Naive thymus-derived CD4-positive, alpha-beta T cell (primary cell): Measurements from ENCODE around the gene UNC13A. TPM values are rescaled to one million over a fixed set of nuclear protein-coding genes. Genes with fewer than 3 reads are reported as not detected.
A peak's percentile ranks its signal among the peaks of the same experiment; 100 is the strongest.
"Not testable (repeated sequence)": the region's sequence is repeated elsewhere in the genome, so short reads cannot be mapped to it uniquely, and the experiment has no call there.

Source experiments
- ATAC-seq: fragments of 150-1000 bp; cut with Tn5 transposase; 2 replicates; pipeline ENCODE4 v1.10.0; 2021; ENCODE audit warnings: mild to moderate bottlenecking, moderate library complexity
- CTCF ChIA-PET: fragments of 350-600 bp; sonication (Branson Sonifier 250); formaldehyde crosslinking; loops from one replicate; lab custom pipeline; 2021; ENCODE audit warnings: antibody characterized with exemption; lab: Charles Lee
- POLR2A ChIA-PET: fragments of 350-600 bp; sonication (Branson Sonifier 250); formaldehyde crosslinking; loops from one replicate; lab custom pipeline; 2021; ENCODE audit warnings: antibody characterized with exemption, inconsistent platforms; lab: Charles Lee
- DNase-seq, 9 donors: peaks; one replicate each; pipeline versions ENCODE4 v3.0.0 to v3.0.0-alpha.2; 2020 to 2022; ENCODE audit warnings: mixed read lengths in 1 of 9
- H3K27ac ChIP-seq: one replicate; pipeline ENCODE4 v1.7.0; 2013; ENCODE audit warnings: mild to moderate bottlenecking, low read depth, low read length, moderate library complexity
- H3K27me3 ChIP-seq, 2 donors: one replicate each; pipeline ENCODE4 v1.7.0; 2013; ENCODE audit warnings: low read length in 2 of 2, mild to moderate bottlenecking in 2 of 2, moderate library complexity in 2 of 2; ENCODE audit not compliant: control insufficient read depth in 2 of 2, insufficient read depth in 2 of 2
- H3K36me3 ChIP-seq, 3 experiments: 1 replicate in 2 of 3; 2 replicates in 1 of 3; pipeline ENCODE4 v1.7.0; 2013; ENCODE audit warnings: low read length in 3 of 3, mild to moderate bottlenecking in 3 of 3, moderate library complexity in 1 of 3; ENCODE audit not compliant: insufficient read depth in 3 of 3, control insufficient read depth in 2 of 3
- H3K4me1 ChIP-seq, 2 donors: one replicate each; pipeline ENCODE4 v1.7.0; 2013; ENCODE audit warnings: low read length in 2 of 2, mild to moderate bottlenecking in 2 of 2, moderate library complexity in 1 of 2; ENCODE audit not compliant: control insufficient read depth in 2 of 2, insufficient read depth in 2 of 2
- H3K4me3 ChIP-seq: 2 replicates; pipeline ENCODE4 v1.7.0; 2013; ENCODE audit warnings: mild to moderate bottlenecking, low read length
- H3K9me3 ChIP-seq, 3 experiments: 1 replicate in 2 of 3; 2 replicates in 1 of 3; pipeline ENCODE4 v1.7.0; 2013; ENCODE audit warnings: low read length in 3 of 3; ENCODE audit not compliant: control insufficient read depth in 2 of 3
- H3K27ac Mint-ChIP-seq, 9 donors: one replicate each; pipeline ENCODE4 v1.8.0; 2020 to 2022; ENCODE audit warnings: mixed read lengths in 9 of 9, mild to moderate bottlenecking in 8 of 9, moderate library complexity in 5 of 9, inconsistent platforms in 2 of 9
- H3K27me3 Mint-ChIP-seq, 5 donors: one replicate each; pipeline ENCODE4 v1.8.0; 2021 to 2022; ENCODE audit warnings: mixed read lengths in 5 of 5, mild to moderate bottlenecking in 1 of 5
- H3K36me3 Mint-ChIP-seq, 5 donors: one replicate each; pipeline ENCODE4 v1.8.0; 2020 to 2022; ENCODE audit warnings: mixed read lengths in 5 of 5, mild to moderate bottlenecking in 3 of 5, inconsistent platforms in 1 of 5
- H3K4me1 Mint-ChIP-seq, 7 donors: one replicate each; pipeline ENCODE4 v1.8.0; 2020 to 2022; ENCODE audit warnings: mixed read lengths in 7 of 7, mild to moderate bottlenecking in 3 of 7, inconsistent platforms in 1 of 7
- H3K4me3 Mint-ChIP-seq, 10 donors: one replicate each; pipeline ENCODE4 v1.8.0; 2020 to 2022; ENCODE audit warnings: mild to moderate bottlenecking in 10 of 10, mixed read lengths in 10 of 10, moderate library complexity in 6 of 10, inconsistent platforms in 2 of 10
- H3K9me3 Mint-ChIP-seq, 11 donors: one replicate each; pipeline ENCODE4 v1.8.0; 2020 to 2022; ENCODE audit warnings: mixed read lengths in 11 of 11, mild to moderate bottlenecking in 4 of 11, inconsistent platforms in 1 of 11, moderate library complexity in 1 of 11
- intact Hi-C, 2 donors: fragments of 100-400 bp; cut with micrococcal nuclease; formaldehyde crosslinking; loops; one replicate each; pipeline ENCODE4 v1.15.1; 2023
- polyA plus RNA-seq, 2 donors: library from polyadenylated mRNA; unstranded; fragments of 300-500 nt; fragmentation: Illumina TruSeq; gene quantifications; one replicate each; pipeline ENCODE4 v1.2.3, GENCODE V29; 2021
- total RNA-seq, 6 experiments: library from RNA in 5 of 6; stranded (reverse) in 5 of 6; gene quantifications; 1 replicate in 5 of 6; 2 replicates in 1 of 6; pipeline ENCODE4 v1.2.3 and lab custom pipeline; 2021 to 2026

UNC13A gene
- total and polyA plus RNA-seq, 7 experiments from 2014 or later: 0.02 to 0.30 (median 0.04) TPM; not detected in 1

GRCh38 chr19:17575871-17576757 lies 112.0 kb downstream of the UNC13A start:
- Histone ChIP-seq H3K36me3 (peaks cover 0 to 75% (median 5%) of the 10 kb centered on the region in 3 experiments), H3K4me1 (no peaks in the 10 kb centered on the region), H3K9me3 (no peaks in the 10 kb centered on the region), H3K27me3 (no peaks in the 10 kb centered on the region), H3K27ac (no peak overlapping the region), H3K4me3 (no peak overlapping the region)
- H3K4me3 Mint-ChIP-seq: no peak overlapping the region
- H3K27me3 Mint-ChIP-seq: no peaks in the 10 kb centered on the region
- no peak overlapping the region for H3K27ac Mint-ChIP-seq
- ATAC-seq (no peak), DNase-seq (no peak)
- H3K4me1 Mint-ChIP-seq: peaks cover 0 to 11% (median 3%) of the 10 kb centered on the region in 7 donors
- POLR2A ChIA-PET: no interaction called here
- peaks cover 5 to 34% (median 9%) of the 10 kb centered on the region in 5 donors for H3K36me3 Mint-ChIP-seq
- H3K9me3 Mint-ChIP-seq: no peaks in the 10 kb centered on the region
- CTCF ChIA-PET: interaction anchor here (0.9 to 1.8 kb wide), 3 partner anchors 17 to 110 kb away, joined by 3 to 10 read pairs (median 3); no protein-coding TSS in a partner anchor
- intact Hi-C loops: no loop called here

GRCh38 chr19:17572638-17573037 lies 115.5 kb downstream of the UNC13A start:
- intact Hi-C loops: loop anchor here in 1 of 2 donors (5.0 kb wide), 1 partner anchor 60 kb away; the partner anchor contains the start of gene PGLS

GRCh38 chr19:17570791-17571190 lies 117.4 kb downstream of the UNC13A start:
- intact Hi-C loops: loop anchor here in 1 of 2 donors (5.0 kb wide), 1 partner anchor 58 kb away; the partner anchor contains the start of gene PGLS
- Mint-ChIP-seq H3K4me1 (peaks cover 0 to 3% (median 3%) of the 10 kb centered on the region in 7 donors), H3K36me3 (peaks cover 4 to 25% (median 12%) of the 10 kb centered on the region in 5 donors), H3K4me3 (no peak overlapping the region), H3K27me3 (no peaks in the 10 kb centered on the region), H3K9me3 (no peaks in the 10 kb centered on the region), H3K27ac (no peak overlapping the region)
- Histone ChIP-seq H3K4me1 (no peaks in the 10 kb centered on the region), H3K36me3 (peaks cover 0 to 69% (median 11%) of the 10 kb centered on the region in 3 experiments), H3K27me3 (no peaks in the 10 kb centered on the region), H3K27ac (no peak overlapping the region), H3K9me3 (no peaks in the 10 kb centered on the region), H3K4me3 (no peak overlapping the region)
- no peak for DNase-seq
- ChIA-PET POLR2A (interaction anchor here (0.6 kb wide), 1 partner anchor 178 kb away, joined by 3 read pairs; no protein-coding TSS in a partner anchor), CTCF (interaction anchor here (0.7 to 1.0 kb wide), 2 partner anchors 14 to 114 kb away, joined by 3 read pairs; no protein-coding TSS in a partner anchor)
- ATAC-seq: no peak

More at GRCh38 chr19:17572638-17573037, 115.5 kb downstream of the UNC13A start:
- Mint-ChIP-seq H3K4me1 (peaks cover 0 to 3% (median 3%) of the 10 kb centered on the region in 7 donors), H3K27me3 (no peaks in the 10 kb centered on the region), H3K36me3 (peaks cover 4 to 28% (median 14%) of the 10 kb centered on the region in 5 donors), H3K27ac (peak overlapping the region in 2 of 9 donors; percentile 18 to 21), H3K9me3 (no peaks in the 10 kb centered on the region), H3K4me3 (no peak overlapping the region)
- Histone ChIP-seq H3K4me1 (no peaks in the 10 kb centered on the region), H3K4me3 (no peak overlapping the region), H3K27ac (no peak overlapping the region), H3K9me3 (no peaks in the 10 kb centered on the region), H3K27me3 (no peaks in the 10 kb centered on the region), H3K36me3 (peaks cover 0 to 67% (median 11%) of the 10 kb centered on the region in 3 experiments)
- DNase-seq: no peak
- POLR2A ChIA-PET: no interaction called here
- CTCF ChIA-PET: interaction anchor here (0.7 to 1.2 kb wide), 4 partner anchors 10 to 183 kb away, joined by 3 to 4 read pairs (median 4); no protein-coding TSS in a partner anchor
- ATAC-seq: no peak

- not testable (repeated sequence) for H3K27me3 Mint-ChIP-seq, ATAC-seq, H3K4me3 ChIP-seq, H3K27ac Mint-ChIP-seq, H3K4me1 Mint-ChIP-seq, H3K27ac ChIP-seq, H3K4me3 Mint-ChIP-seq, H3K9me3 ChIP-seq, H3K27me3 ChIP-seq, H3K4me1 ChIP-seq, H3K9me3 Mint-ChIP-seq, DNase-seq
- intact Hi-C loops: loop anchor here in 1 of 2 donors (5.0 kb wide), 1 partner anchor 58 kb away; the partner anchor contains the start of gene PGLS
- ChIA-PET POLR2A (interaction anchor here (0.6 kb wide), 1 partner anchor 177 kb away, joined by 3 read pairs; no protein-coding TSS in a partner anchor), CTCF (interaction anchor here (0.7 to 1.0 kb wide), 2 partner anchors 14 to 113 kb away, joined by 3 read pairs; no protein-coding TSS in a partner anchor)
- H3K36me3 Mint-ChIP-seq: peaks cover 4 to 25% (median 12%) of the 10 kb centered on the region in 5 donors
- peaks cover 3 to 71% (median 11%) of the 10 kb centered on the region in 3 experiments for H3K36me3 ChIP-seq
Observed at GRCh38 chr19:17570291-17570690, 117.9 kb downstream of the UNC13A start.

GRCh38 chr19:17567940-17568339 lies 120.2 kb downstream of the UNC13A start:
- H3K4me1 ChIP-seq: no peaks in the 10 kb centered on the region
- Mint-ChIP-seq H3K4me3 (no peak overlapping the region), H3K27ac (no peak overlapping the region), H3K27me3 (no peaks in the 10 kb centered on the region), H3K9me3 (no peaks in the 10 kb centered on the region), H3K4me1 (peaks cover 0 to 1% (median 0%) of the 10 kb centered on the region in 7 donors), H3K36me3 (peaks cover 4 to 31% (median 12%) of the 10 kb centered on the region in 5 donors)
- no peak overlapping the region for H3K4me3 ChIP-seq
- DNase-seq (no peak), ATAC-seq (no peak)
- intact Hi-C loops: no loop called here
- H3K9me3 ChIP-seq: no peaks in the 10 kb centered on the region
- ChIA-PET POLR2A (no interaction called here), CTCF (no interaction called here)
- H3K36me3 ChIP-seq: peaks cover 4 to 76% (median 10%) of the 10 kb centered on the region in 3 experiments
- no peaks in the 10 kb centered on the region for H3K27me3 ChIP-seq
- H3K27ac ChIP-seq: no peak overlapping the region

- no peak overlapping the region for H3K27ac Mint-ChIP-seq
- intact Hi-C loops: no loop called here
- peaks cover 4 to 71% (median 10%) of the 10 kb centered on the region in 3 experiments for H3K36me3 ChIP-seq
Observed at GRCh38 chr19:17565611-17566010, 122.5 kb downstream of the UNC13A start.

More at GRCh38 chr19:17565611-17566010, 122.5 kb downstream of the UNC13A start:
- no peak overlapping the region for H3K4me3 Mint-ChIP-seq
- ChIA-PET POLR2A (no interaction called here), CTCF (no interaction called here)
- H3K9me3 ChIP-seq: no peaks in the 10 kb centered on the region
- peaks cover 0 to 39% (median 5%) of the 10 kb centered on the region in 5 donors for H3K36me3 Mint-ChIP-seq
- H3K27me3 Mint-ChIP-seq: no peaks in the 10 kb centered on the region
- H3K4me1 ChIP-seq: no peaks in the 10 kb centered on the region
- ATAC-seq (no peak), DNase-seq (no peak)
- H3K27ac ChIP-seq: no peak overlapping the region
- H3K4me1 Mint-ChIP-seq: peaks cover 0 to 5% (median 0%) of the 10 kb centered on the region in 7 donors
- no peak overlapping the region for H3K4me3 ChIP-seq
- H3K9me3 Mint-ChIP-seq: peaks cover 0 to 1% (median 0%) of the 10 kb centered on the region in 11 donors
- H3K27me3 ChIP-seq: no peaks in the 10 kb centered on the region
